Measurements from ENCODE around the gene JAZF1.

- TF ChIP-seq SIX5 (IDR thresholded peaks at IDR 0.05; ENCODE audit: low read depth, low read length) (no peak), RFX5 (IDR thresholded peaks at IDR 0.05; ENCODE audit: borderline replicate concordance, low read depth, low read length) (no peak), CEBPB (IDR thresholded peaks at IDR 0.05; ENCODE audit: low read depth, low read length) (no peak), HDAC2 (IDR thresholded peaks at IDR 0.05; ENCODE audit: borderline replicate concordance in 1 of 2, low read depth in 2 of 2, low read length in 2 of 2) (no peak), GABPA (IDR thresholded peaks at IDR 0.05; ENCODE audit: borderline replicate concordance, insufficient read depth, low read length) (no peak), SP1 (IDR thresholded peaks at IDR 0.05; ENCODE audit: low read depth, low read length) (no peak), POLR2A (IDR thresholded peaks at IDR 0.05; ENCODE audit: control extremely low read depth in 1 of 2, low read depth in 2 of 2, low read length in 2 of 2) (no peak), CTCF (IDR thresholded peaks at IDR 0.05; ENCODE audit: control extremely low read depth in 1 of 3, insufficient read depth in 1 of 3, low read depth in 1 of 3, low read length in 3 of 3) (no peak), NRF1 (IDR thresholded peaks at IDR 0.05; ENCODE audit: low read depth, low read length) (no peak), KDM1A (IDR thresholded peaks at IDR 0.05; ENCODE audit: borderline replicate concordance, low read length) (no peak), EZH2 (IDR thresholded peaks at IDR 0.05; ENCODE audit: low read depth, low read length, severe bottlenecking) (no peak)
Observed at GRCh38 chr7:28091190-28091589, 89.4 kb downstream of the JAZF1 start.

Data from H1 (cell line).